KMS-11 (cell line): ENCODE measurements around the gene COPA.

Source experiments
- H2AFZ ChIP-seq: fragments of 200-600 bp; sonication (generic); 2 replicates; pipeline ENCODE4 v1.6.1; 2016; ENCODE audit warnings: antibody characterized with exemption, mixed run types, low read depth
- H3K27ac ChIP-seq: fragments of 200-600 bp; sonication (generic); 2 replicates; pipeline ENCODE4 v1.6.1; 2016; ENCODE audit warnings: mild to moderate bottlenecking, mixed run types
- H3K27me3 ChIP-seq: fragments of 200-600 bp; sonication (generic); 2 replicates; pipeline ENCODE4 v1.6.1; 2017; ENCODE audit warnings: mild to moderate bottlenecking, low read depth, mixed run types, moderate library complexity; ENCODE audit not compliant: insufficient read depth
- H3K36me3 ChIP-seq: fragments of 200-600 bp; sonication (generic); 2 replicates; pipeline ENCODE4 v1.6.1; 2017; ENCODE audit warnings: mild to moderate bottlenecking, mixed run types; ENCODE audit not compliant: insufficient read depth
- H3K4me1 ChIP-seq: fragments of 200-600 bp; sonication (generic); 2 replicates; pipeline ENCODE4 v1.6.1; 2016; ENCODE audit warnings: mild to moderate bottlenecking, low read depth, mixed run types; ENCODE audit not compliant: poor library complexity, severe bottlenecking
- H3K4me2 ChIP-seq: fragments of 200-600 bp; sonication (generic); 2 replicates; pipeline ENCODE4 v1.7.0; 2016; ENCODE audit warnings: mild to moderate bottlenecking, mixed run types
- H3K4me3 ChIP-seq: fragments of 200-600 bp; sonication (generic); IDR thresholded peaks from 2 replicates; pipeline ENCODE4 v1.6.1; 2017; ENCODE audit warnings: low read depth, low read length, mixed read lengths; ENCODE audit not compliant: insufficient read depth
- H3K79me2 ChIP-seq: fragments of 200-600 bp; sonication (generic); 2 replicates; pipeline ENCODE4 v1.6.1; 2016; ENCODE audit warnings: low read depth, mixed run types; ENCODE audit not compliant: insufficient read depth
- H3K9ac ChIP-seq: fragments of 200-600 bp; sonication (generic); 2 replicates; pipeline ENCODE4 v1.6.1; 2016; ENCODE audit warnings: mild to moderate bottlenecking, mixed run types
- H4K20me1 ChIP-seq: fragments of 200-600 bp; sonication (generic); 2 replicates; pipeline ENCODE4 v1.6.1; 2016; ENCODE audit warnings: mild to moderate bottlenecking, mixed run types; ENCODE audit not compliant: insufficient read depth
- CTCF ChIP-seq: fragments of 200-600 bp; sonication (generic); conservative IDR thresholded peaks from 2 replicates; pipeline ENCODE4 v1.6.1; 2017; ENCODE audit warnings: low read depth, mild to moderate bottlenecking, antibody characterized with exemption, low read length, moderate library complexity, mixed read lengths

Gene COPA

DNA sequence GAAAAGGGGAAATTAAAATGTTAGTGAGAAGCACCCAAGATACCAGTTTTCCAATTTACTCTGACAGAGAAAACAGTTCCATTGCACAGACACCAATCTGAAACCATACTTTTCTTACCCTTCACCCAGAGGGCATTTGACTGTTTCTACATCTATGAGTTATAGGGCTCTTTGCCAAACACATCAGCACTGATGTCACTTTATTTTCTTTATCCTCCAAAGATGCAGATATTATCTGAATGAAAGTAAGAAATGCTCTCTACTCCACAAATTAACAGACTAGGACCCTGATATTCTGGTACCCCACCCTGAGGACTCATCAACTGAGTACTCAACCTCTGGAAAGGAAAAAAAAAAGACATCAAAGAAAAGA lies 33.9 kb downstream of the COPA start:
- Histone ChIP-seq H3K27me3 (no peaks in the 10 kb centered on the region), H3K9ac (no peak overlapping the region), H3K4me3 (no peak overlapping the region), H3K4me2 (no peak overlapping the region), H3K27ac (no peak overlapping the region), H3K4me1 (no peaks in the 10 kb centered on the region), H3K79me2 (no peaks in the 10 kb centered on the region), H2AFZ (no peak overlapping the region), H4K20me1 (no peaks in the 10 kb centered on the region), H3K36me3 (peaks cover 68% of the 10 kb centered on the region)
- no peak for TF ChIP-seq CTCF

DNA sequence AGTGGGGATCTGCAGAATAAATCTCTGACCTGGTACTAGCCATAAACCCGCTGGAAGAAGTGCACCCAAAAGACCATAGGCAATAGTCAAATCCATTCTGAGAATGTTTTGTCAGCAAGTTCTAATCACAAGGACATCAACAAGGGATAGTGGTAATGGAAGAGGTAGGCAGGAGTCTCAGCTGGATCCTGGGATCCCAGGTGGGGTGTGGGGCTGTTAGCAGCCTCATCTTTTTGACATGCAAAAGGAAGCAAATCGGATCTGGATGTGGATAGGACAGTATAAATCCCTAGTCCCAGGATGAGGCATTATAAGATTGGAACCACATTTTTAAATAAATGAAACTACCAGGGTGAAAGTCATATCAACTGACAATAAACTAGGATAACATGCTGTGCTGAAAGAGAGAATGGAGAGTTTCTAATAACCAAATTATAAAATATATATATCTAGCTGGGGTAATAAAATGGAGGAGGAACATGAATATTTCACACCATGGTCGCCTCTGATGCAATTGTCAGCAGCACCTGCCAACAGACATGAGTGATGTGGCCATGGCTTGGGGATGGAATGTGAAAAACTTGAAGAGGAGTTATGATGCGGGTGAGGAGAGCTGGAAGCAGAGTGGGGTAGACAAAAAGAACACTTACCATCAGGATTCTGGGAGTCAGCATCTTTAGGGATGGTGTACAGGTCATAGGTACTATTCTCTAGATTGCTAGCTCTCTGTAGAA lies 34.4 kb downstream of the COPA start:
- Histone ChIP-seq H2AFZ (no peak overlapping the region), H3K79me2 (no peaks in the 10 kb centered on the region), H4K20me1 (no peaks in the 10 kb centered on the region), H3K4me1 (no peaks in the 10 kb centered on the region), H3K9ac (no peak overlapping the region), H3K27ac (no peak overlapping the region), H3K4me2 (no peak overlapping the region), H3K27me3 (no peaks in the 10 kb centered on the region), H3K4me3 (no peak overlapping the region), H3K36me3 (peaks cover 64% of the 10 kb centered on the region)
- TF ChIP-seq CTCF = no peak

GRCh38 chr1:160307118-160307791 lies 35.8 kb downstream of the COPA start:
- H3K79me2 ChIP-seq = no peaks in the 10 kb centered on the region
- peaks cover 62% of the 10 kb centered on the region for H3K36me3 ChIP-seq
- H4K20me1 ChIP-seq = no peaks in the 10 kb centered on the region
- no peaks in the 10 kb centered on the region for H3K27me3 ChIP-seq
- H3K4me2 ChIP-seq = no peak overlapping the region
- H3K4me1 ChIP-seq = no peaks in the 10 kb centered on the region
- H2AFZ ChIP-seq = no peak overlapping the region
- no peak overlapping the region for H3K4me3 ChIP-seq
- H3K27ac ChIP-seq = no peak overlapping the region
- no peak overlapping the region for H3K9ac ChIP-seq
- TF ChIP-seq CTCF = no peak

DNA sequence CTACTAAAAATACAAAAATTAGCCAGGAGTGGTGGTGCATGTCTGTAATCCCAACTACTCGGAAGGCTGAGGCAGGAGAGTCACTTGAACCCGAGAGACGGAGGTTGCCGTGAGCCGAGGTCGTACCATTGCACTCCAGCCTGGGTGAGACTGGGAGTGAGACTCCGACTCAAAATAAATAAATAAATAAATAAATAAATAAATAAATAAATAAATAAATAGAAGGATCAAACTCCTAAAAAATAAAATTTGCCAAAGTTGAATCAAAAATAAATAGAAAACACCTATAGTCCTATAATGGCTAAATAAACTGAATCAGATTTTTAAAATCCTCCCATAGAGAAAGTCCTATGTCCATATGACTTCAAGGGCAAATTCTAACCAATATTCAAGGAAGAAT lies 42.9 kb downstream of the COPA start:
- Histone ChIP-seq H3K4me3 (no peak overlapping the region), H3K9ac (no peak overlapping the region), H3K36me3 (peaks cover 40% of the 10 kb centered on the region; the same call in 1 of the 2 replicates), H3K27ac (no peak overlapping the region), H3K4me1 (no peaks in the 10 kb centered on the region), H3K79me2 (no peaks in the 10 kb centered on the region), H2AFZ (no peak overlapping the region), H3K4me2 (no peak overlapping the region), H3K27me3 (no peaks in the 10 kb centered on the region), H4K20me1 (no peaks in the 10 kb centered on the region)
- no peak for TF ChIP-seq CTCF
